ENCODE measurements around the gene CAMSAP3.

DNA sequence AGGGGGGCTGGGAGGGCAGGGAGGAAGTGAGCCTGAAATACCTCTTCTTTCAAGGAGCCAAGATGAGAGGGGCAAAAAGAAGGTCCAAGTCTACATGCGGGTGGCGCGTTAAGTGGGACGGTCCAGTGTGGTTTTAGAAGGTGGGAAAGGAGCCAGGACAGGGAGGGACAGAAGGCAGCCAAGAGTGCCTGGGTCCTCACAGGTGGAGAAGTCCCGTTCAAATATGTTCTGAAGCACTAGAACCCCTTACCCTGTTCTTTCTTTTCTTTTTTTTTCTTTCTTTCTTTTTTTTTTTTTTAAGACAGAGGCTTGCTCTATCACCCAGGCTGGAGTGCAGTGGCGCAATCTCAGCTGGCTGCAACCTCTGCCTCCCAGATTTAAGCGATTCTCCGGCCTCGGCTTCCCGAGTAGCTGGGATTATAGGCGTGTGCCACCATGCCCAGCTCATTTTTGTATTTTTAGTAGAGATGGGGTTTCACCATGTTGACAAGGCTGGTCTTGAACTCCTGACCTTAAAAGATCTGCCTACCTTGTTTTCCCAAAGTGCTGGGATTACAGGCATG, 7.4 kb downstream of the CAMSAP3 start:
- TF ChIP-seq, protein P1, sequence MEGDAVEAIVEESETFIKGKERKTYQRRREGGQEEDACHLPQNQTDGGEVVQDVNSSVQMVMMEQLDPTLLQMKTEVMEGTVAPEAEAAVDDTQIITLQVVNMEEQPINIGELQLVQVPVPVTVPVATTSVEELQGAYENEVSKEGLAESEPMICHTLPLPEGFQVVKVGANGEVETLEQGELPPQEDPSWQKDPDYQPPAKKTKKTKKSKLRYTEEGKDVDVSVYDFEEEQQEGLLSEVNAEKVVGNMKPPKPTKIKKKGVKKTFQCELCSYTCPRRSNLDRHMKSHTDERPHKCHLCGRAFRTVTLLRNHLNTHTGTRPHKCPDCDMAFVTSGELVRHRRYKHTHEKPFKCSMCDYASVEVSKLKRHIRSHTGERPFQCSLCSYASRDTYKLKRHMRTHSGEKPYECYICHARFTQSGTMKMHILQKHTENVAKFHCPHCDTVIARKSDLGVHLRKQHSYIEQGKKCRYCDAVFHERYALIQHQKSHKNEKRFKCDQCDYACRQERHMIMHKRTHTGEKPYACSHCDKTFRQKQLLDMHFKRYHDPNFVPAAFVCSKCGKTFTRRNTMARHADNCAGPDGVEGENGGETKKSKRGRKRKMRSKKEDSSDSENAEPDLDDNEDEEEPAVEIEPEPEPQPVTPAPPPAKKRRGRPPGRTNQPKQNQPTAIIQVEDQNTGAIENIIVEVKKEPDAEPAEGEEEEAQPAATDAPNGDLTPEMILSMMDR (IDR thresholded peaks at IDR 0.05) = no peak
- TF ChIP-seq EHMT2 (IDR thresholded peaks at IDR 0.05; ENCODE audit: low read depth) = no peak
- TF ChIP-seq, protein P2, sequence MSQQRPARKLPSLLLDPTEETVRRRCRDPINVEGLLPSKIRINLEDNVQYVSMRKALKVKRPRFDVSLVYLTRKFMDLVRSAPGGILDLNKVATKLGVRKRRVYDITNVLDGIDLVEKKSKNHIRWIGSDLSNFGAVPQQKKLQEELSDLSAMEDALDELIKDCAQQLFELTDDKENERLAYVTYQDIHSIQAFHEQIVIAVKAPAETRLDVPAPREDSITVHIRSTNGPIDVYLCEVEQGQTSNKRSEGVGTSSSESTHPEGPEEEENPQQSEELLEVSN (IDR thresholded peaks at IDR 0.05; ENCODE audit: borderline replicate concordance, low read depth) = no peak
